ENCODE data around the gene KANK4. TPM values are rescaled to one million over a fixed set of nuclear protein-coding genes. Genes with fewer than 3 reads are reported as not detected.

Gene KANK4
- total RNA-seq, 4 donors from 2014 or later = 14.5 TPM; not detected in 3

DNA sequence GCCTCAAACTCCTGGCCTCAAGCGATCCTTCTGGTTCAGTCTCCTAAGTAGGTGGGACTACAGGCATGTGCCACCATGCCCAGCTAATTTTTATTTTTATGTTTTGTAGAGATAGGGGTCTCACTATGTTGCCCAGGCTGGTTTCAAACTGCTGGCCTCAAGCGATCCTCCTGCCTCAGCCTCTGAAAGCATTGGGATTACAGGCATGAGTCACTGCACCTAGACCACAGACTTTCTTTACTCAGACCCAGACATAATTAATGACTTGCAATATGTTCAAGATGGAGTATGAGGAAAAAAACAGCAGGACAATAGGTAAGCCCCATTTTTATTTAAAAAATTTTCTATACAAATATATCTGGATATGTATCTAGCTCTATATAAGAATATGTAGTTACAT is 13.2 kb downstream of the KANK4 start:
- DNase-seq = no peak
- H3K36me3 ChIP-seq = no peaks in the 10 kb centered on the region
- H3K27me3 ChIP-seq = no peaks in the 10 kb centered on the region
- H3K4me3 ChIP-seq = no peak overlapping the region
- TF ChIP-seq, protein P1, sequence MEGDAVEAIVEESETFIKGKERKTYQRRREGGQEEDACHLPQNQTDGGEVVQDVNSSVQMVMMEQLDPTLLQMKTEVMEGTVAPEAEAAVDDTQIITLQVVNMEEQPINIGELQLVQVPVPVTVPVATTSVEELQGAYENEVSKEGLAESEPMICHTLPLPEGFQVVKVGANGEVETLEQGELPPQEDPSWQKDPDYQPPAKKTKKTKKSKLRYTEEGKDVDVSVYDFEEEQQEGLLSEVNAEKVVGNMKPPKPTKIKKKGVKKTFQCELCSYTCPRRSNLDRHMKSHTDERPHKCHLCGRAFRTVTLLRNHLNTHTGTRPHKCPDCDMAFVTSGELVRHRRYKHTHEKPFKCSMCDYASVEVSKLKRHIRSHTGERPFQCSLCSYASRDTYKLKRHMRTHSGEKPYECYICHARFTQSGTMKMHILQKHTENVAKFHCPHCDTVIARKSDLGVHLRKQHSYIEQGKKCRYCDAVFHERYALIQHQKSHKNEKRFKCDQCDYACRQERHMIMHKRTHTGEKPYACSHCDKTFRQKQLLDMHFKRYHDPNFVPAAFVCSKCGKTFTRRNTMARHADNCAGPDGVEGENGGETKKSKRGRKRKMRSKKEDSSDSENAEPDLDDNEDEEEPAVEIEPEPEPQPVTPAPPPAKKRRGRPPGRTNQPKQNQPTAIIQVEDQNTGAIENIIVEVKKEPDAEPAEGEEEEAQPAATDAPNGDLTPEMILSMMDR (IDR thresholded peaks at IDR 0.05) = no peak
- TF ChIP-seq POLR2A (IDR thresholded peaks at IDR 0.05) = no peak
- H3K4me1 ChIP-seq = no peaks in the 10 kb centered on the region
- no peak overlapping the region for H3K27ac ChIP-seq
- no peaks in the 10 kb centered on the region for H3K9me3 ChIP-seq
- intact Hi-C loops (cut with DNase I; ENCODE audit: low total_unique reads) = no loop called here

GRCh38 chr1:62304975-62305374 is 14.3 kb downstream of the KANK4 start:
- no peak for DNase-seq
- no peak overlapping the region for H3K27ac ChIP-seq
- no peak overlapping the region for H3K4me3 ChIP-seq

GRCh38 chr1:62304515-62304914 is 14.7 kb downstream of the KANK4 start:
- Histone ChIP-seq H3K36me3 (no peaks in the 10 kb centered on the region), H3K9me3 (no peaks in the 10 kb centered on the region), H3K27ac (no peak overlapping the region), H3K4me1 (no peaks in the 10 kb centered on the region), H3K27me3 (no peaks in the 10 kb centered on the region), H3K4me3 (no peak overlapping the region)
- no peak for DNase-seq
- no peak for TF ChIP-seq POLR2A (IDR thresholded peaks at IDR 0.05)
- intact Hi-C loops (cut with DNase I; ENCODE audit: low total_unique reads) = no loop called here

More at GRCh38 chr1:62304975-62305374, 14.3 kb downstream of the KANK4 start:
- no peaks in the 10 kb centered on the region for H3K9me3 ChIP-seq
- no peaks in the 10 kb centered on the region for H3K4me1 ChIP-seq
- TF ChIP-seq, protein P1 (IDR thresholded peaks at IDR 0.05) = no peak
- no peak for TF ChIP-seq POLR2A (IDR thresholded peaks at IDR 0.05)
- intact Hi-C loops (cut with DNase I; ENCODE audit: low total_unique reads) = no loop called here
- no peaks in the 10 kb centered on the region for H3K27me3 ChIP-seq
- H3K36me3 ChIP-seq = no peaks in the 10 kb centered on the region

DNA sequence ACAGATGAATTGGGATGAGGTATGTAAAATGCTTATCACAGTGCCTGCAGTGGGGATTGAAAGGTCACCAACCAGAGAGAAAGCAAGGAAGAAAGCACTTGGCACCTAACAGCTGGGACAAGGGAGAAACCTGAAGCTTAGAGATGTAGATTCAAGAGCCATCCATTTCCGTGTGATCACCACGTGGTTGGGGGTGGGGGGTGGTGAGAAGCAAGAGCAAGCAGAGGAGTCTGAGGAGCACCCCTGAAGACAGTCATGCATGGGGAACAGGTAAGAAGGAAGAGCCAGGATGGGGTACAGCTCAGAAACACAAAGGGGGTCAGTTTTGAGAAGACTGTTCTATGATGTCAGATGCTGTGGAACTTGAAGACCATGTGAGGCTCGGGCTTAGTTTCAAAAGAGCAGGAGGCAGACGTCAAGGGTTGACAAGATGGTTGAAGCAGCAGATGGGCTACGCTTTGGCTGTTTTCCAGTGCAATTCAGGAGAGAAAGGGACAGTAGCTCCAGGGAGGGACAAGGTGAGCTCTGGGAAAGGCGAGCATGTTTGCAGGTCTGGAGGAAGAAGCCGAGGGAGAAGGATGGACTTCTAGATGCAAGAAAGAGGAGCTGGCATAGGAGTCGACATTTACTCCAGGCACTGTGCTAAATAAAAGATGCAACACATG is 17.4 kb downstream of the KANK4 start:
- DNase-seq = no peak
- H3K27ac ChIP-seq = no peak overlapping the region
- H3K36me3 ChIP-seq = no peaks in the 10 kb centered on the region
- no peaks in the 10 kb centered on the region for H3K4me1 ChIP-seq
- TF ChIP-seq, protein P1 (IDR thresholded peaks at IDR 0.05) = no peak
- TF ChIP-seq POLR2A (IDR thresholded peaks at IDR 0.05) = no peak
- intact Hi-C loops (cut with DNase I; ENCODE audit: low total_unique reads) = no loop called here
- no peak overlapping the region for H3K4me3 ChIP-seq
- no peaks in the 10 kb centered on the region for H3K27me3 ChIP-seq
- no peaks in the 10 kb centered on the region for H3K9me3 ChIP-seq

DNA sequence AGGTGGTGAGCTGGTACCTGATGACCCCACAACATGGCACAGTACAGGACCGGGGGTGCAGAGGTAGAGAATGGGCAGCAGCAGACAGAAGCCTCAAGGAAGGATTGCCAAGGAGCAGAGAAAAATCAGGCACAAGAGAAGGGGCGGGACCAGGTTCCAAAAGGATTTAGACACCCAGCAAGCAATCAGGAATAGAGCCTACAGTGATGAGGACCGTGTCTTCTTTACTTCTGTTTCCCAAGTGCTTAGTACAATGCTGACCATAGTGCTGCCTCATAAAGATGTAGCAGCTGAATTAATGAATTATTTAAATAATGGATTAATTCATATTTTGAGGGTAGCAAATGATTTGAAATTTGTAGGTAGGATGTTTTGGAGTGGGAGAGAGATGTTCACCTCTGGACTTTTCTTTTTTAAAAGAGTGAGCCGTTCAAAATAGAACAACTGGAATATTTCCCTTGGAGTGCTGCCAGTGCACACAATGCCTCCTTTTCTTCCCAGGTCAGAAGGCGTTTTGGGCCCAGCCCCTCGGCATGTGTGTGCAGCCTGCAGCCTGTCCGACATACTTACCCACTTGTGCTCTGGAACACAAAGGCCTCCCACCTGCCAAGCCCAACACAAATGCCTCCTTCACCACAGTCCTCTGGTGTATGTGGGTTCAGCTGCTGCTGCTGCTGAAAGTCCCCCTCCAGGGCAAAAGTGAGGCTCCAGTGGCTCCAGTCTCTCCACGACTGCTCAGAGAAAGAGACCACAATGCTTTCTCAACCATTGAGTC is 19.6 kb downstream of the KANK4 start:
- no peak overlapping the region for H3K27ac ChIP-seq
- TF ChIP-seq POLR2A (IDR thresholded peaks at IDR 0.05) = no peak
- TF ChIP-seq, protein P1 (IDR thresholded peaks at IDR 0.05) = no peak
- intact Hi-C loops (cut with DNase I; ENCODE audit: low total_unique reads) = no loop called here
- no peaks in the 10 kb centered on the region for H3K9me3 ChIP-seq
- no peaks in the 10 kb centered on the region for H3K36me3 ChIP-seq
- H3K4me1 ChIP-seq = no peaks in the 10 kb centered on the region
- no peak for DNase-seq
- H3K27me3 ChIP-seq = no peaks in the 10 kb centered on the region
- H3K4me3 ChIP-seq = no peak overlapping the region

All from uterus (tissue), 4 donors.